HepG2 (cell line): ENCODE measurements around the gene AFAP1. TPM values are rescaled to one million over a fixed set of nuclear protein-coding genes. Genes with fewer than 3 reads are reported as not detected.

ENCODE experiments used
- ATAC-seq: fragments of 200-7000 bp; cut with Tn5 transposase; 3 replicates; pipeline ENCODE4 v1.9.1; 2020; ENCODE audit warnings: mild to moderate bottlenecking, moderate library complexity
- BruUV-seq: library from RNA; stranded (reverse); fragments of 400-500 nt; replicated peaks from 2 replicates; lab custom pipeline; 2021; lab: Mats Ljungman, UMichigan
- CTCF ChIA-PET: fragments of 300-600 bp; formaldehyde crosslinking; extraction: SDS; loops from one replicate; lab custom pipeline; 2021; ENCODE audit warnings: low total read pairs, inconsistent platforms, low intra/inter-chr PET ratio; lab: Yijun Ruan, JAX
- POLR2A ChIA-PET: fragments of 350-600 bp; sonication (Branson Sonifier 250); formaldehyde crosslinking; loops from one replicate; lab custom pipeline; 2020; ENCODE audit warnings: antibody characterized with exemption, inconsistent platforms; lab: Yijun Ruan, JAX
- DNase-seq: peaks from one replicate; pipeline ENCODE4 v3.0.0-alpha.2; 2015; ENCODE audit warnings: low spot score
- FAIRE-seq: peaks from 3 replicates; lab custom pipeline; 2011; peaks lifted over from hg19 to GRCh38; lab: Jason Lieb, UNC
- H2AFZ ChIP-seq: one replicate; pipeline ENCODE4 v1.6.1; 2011; ENCODE audit warnings: low read length, inconsistent platforms
- H3K27ac ChIP-seq: fragments of 300-600 bp; 3 replicates; pipeline ENCODE4 v1.8.0; 2011; ENCODE audit warnings: mixed run types, mild to moderate bottlenecking, mixed read lengths, low read length, inconsistent platforms; ENCODE audit not compliant: insufficient read depth; ENCODE audit errors: extremely low read length
- H3K27me3 ChIP-seq, 2 experiments: fragments of 200-600 bp in 1 of 2; 2 replicates in 1 of 2; 3 replicates in 1 of 2; pipeline versions ENCODE4 v1.6.0 to v1.8.0; 2011; ENCODE audit warnings: low read length in 2 of 2, mild to moderate bottlenecking in 2 of 2, moderate library complexity in 2 of 2, inconsistent platforms in 1 of 2; ENCODE audit not compliant: insufficient read depth in 2 of 2, control insufficient read depth in 1 of 2
- H3K36me3 ChIP-seq, 2 experiments: fragments of 200-600 bp in 1 of 2; replicated peaks in 1 of 2; 2 replicates in 1 of 2; 3 replicates in 1 of 2; pipeline versions ENCODE4 v1.5.1 to v1.8.0; 2011; ENCODE audit warnings: low read length in 2 of 2, inconsistent platforms in 1 of 2; ENCODE audit not compliant: insufficient read depth in 2 of 2, control insufficient read depth in 1 of 2
- H3K4me1 ChIP-seq: 2 replicates; pipeline ENCODE4 v1.5.1; 2012; ENCODE audit warnings: low read length, inconsistent platforms; ENCODE audit not compliant: insufficient read depth
- H3K4me2 ChIP-seq: 2 replicates; pipeline ENCODE4 v1.6.0; 2011; ENCODE audit warnings: low read depth, low read length, inconsistent platforms
- H3K4me3 ChIP-seq, 3 experiments: fragments of 200-600 bp in 1 of 3; sonication (generic), shearing (Covaris generic) in 1 of 3; replicated peaks in 1 of 3; 2 replicates each; pipeline ENCODE4 v1.5.1; 2011 to 2016; ENCODE audit warnings: low read length in 3 of 3, inconsistent platforms in 2 of 3, low read depth in 2 of 3, mild to moderate bottlenecking in 2 of 3, control low read depth in 1 of 3, mixed read lengths in 1 of 3; ENCODE audit not compliant: insufficient read depth in 1 of 3
- H3K79me2 ChIP-seq: one replicate; pipeline ENCODE4 v1.6.1; 2011; ENCODE audit warnings: low read length, inconsistent platforms; ENCODE audit not compliant: insufficient read depth
- H3K9ac ChIP-seq: 2 replicates; pipeline ENCODE4 v1.6.0; 2011; ENCODE audit warnings: mild to moderate bottlenecking, low read depth, low read length, inconsistent platforms; ENCODE audit not compliant: insufficient read depth
- H3K9me3 ChIP-seq: 2 replicates; pipeline ENCODE4 v1.5.1; 2012; ENCODE audit warnings: mild to moderate bottlenecking, low read length
- H4K20me1 ChIP-seq: 2 replicates; pipeline ENCODE4 v1.6.0; 2011; ENCODE audit warnings: inconsistent platforms, mild to moderate bottlenecking, low read length, moderate library complexity; ENCODE audit not compliant: insufficient read depth
- KDM3A ChIP-seq: IDR thresholded peaks from 2 replicates; pipeline ENCODE4 v1.6.1; 2018; ENCODE audit warnings: low read depth, missing compliant biosample characterization
- RAD21 ChIP-seq: fragments of 450-650 bp; formaldehyde crosslinking; IDR thresholded peaks from 2 replicates; pipeline ENCODE4 v1.5.0; 2020; ENCODE audit warnings: mild to moderate bottlenecking
- SMC3 ChIP-seq: IDR thresholded peaks from 2 replicates; pipeline ENCODE4 v1.6.1; 2011; ENCODE audit warnings: low read length, improper control_type of control experiment
- STAG1 ChIP-seq: sonication (generic); formaldehyde crosslinking; IDR thresholded peaks from 2 replicates; pipeline ENCODE4 v1.4.0; 2020; ENCODE audit warnings: missing genetic modification reagents
- ZNF740 ChIP-seq: sonication (generic); formaldehyde crosslinking; IDR thresholded peaks from 2 replicates; pipeline ENCODE4 v1.4.0; 2020; ENCODE audit warnings: missing genetic modification reagents
- ZNF761 ChIP-seq: sonication (generic); formaldehyde crosslinking; conservative IDR thresholded peaks from 2 replicates; pipeline ENCODE4 v1.4.0; 2020; ENCODE audit warnings: mild to moderate bottlenecking, missing genetic modification reagents
- WGBS: methylation state at CpG from one replicate; pipeline ENCODE4 v1.1.6; 2017; ENCODE audit warnings: low lambda C conversion rate; 5-methylcytosine and 5-hydroxymethylcytosine counted together
- in situ Hi-C: cut with HindIII; loops from 2 replicates; pipeline ENCODE4 v1.10.0; 2017; ENCODE audit warnings: low pct_unique_long_range_greater_than_20kb; ENCODE audit not compliant: extremely low pct_ligation_motif_present
- intact Hi-C: fragments of 100-400 bp; cut with micrococcal nuclease; formaldehyde crosslinking; loops from one replicate; pipeline ENCODE4 v1.10.0; 2022; ENCODE audit not compliant: unreplicated experiment
- polyA plus RNA-seq, 8 experiments: library from polyadenylated mRNA; depleted of rRNA in 3 of 8; stranded (reverse) in 7 of 8; unstranded in 1 of 8; fragments of >200 nt; fragmentation: Illumina TruSeq in 4 of 8; extraction: Trizol in 4 of 8; gene quantifications; 2 replicates each; pipeline versions ENCODE4 v1.2.1 to v1.2.3, GENCODE V29; 2011 to 2016; ENCODE audit warnings: low read depth in 4 of 8, missing spikeins in 1 of 8, mixed read lengths in 1 of 8; ENCODE audit not compliant: insufficient read depth in 1 of 8
- total RNA-seq, 5 experiments: library from RNA; depleted of rRNA; stranded (reverse); fragments of >200 nt; fragmentation: Illumina TruSeq; extraction: Trizol; gene quantifications; 2 replicates each; pipeline ENCODE4 v1.2.3, GENCODE V29; 2016; ENCODE audit warnings: low read depth in 1 of 5
- TF ChIP-seq, protein P1 (sequence below): sonication (generic); formaldehyde crosslinking; IDR thresholded peaks from 2 replicates; pipeline ENCODE4 v1.5.0; 2020; ENCODE audit warnings: mild to moderate bottlenecking, missing genetic modification reagents, moderate library complexity
- TF ChIP-seq, protein P2 (sequence below): sonication (generic); formaldehyde crosslinking; IDR thresholded peaks from 2 replicates; pipeline ENCODE4 v1.5.1; 2020; ENCODE audit warnings: mild to moderate bottlenecking, missing genetic modification reagents, moderate library complexity

AFAP1 gene
- total and polyA plus RNA-seq, 2 of the 13 experiments (the other 11 are each of a cell fraction or from before 2014, with no cell fraction given) = 2.5 TPM

DNA sequence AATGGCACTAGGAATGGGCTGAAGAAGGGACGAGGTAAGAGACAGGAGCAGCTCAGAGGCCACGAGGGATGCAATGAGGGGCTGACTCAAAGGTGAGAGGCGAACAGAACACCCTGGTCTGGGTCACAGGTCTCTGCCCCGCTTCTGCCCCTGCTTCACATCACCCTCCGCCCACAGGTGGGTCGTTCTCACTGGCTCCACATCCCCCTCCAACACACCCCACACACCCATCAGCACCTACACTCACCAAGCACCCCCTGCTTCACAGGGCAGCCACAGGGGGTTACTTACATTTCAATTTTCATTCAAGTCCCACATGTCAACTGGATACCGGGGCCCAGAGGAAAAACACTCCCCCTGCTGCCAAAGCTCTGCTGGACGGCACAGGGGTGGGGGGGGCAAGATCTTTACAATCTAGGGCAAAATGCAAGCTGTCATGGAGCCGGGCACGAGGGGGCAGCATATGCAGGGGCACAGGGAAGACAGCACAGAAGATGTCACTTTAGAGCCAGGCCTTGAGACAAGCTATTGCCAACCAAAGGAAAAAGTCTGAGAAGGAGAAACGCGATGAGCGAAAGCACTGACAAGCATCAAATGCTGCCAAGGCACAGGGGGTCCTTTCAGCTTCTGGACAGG, 94.0 kb downstream of the AFAP1 start:
- TF ChIP-seq RAD21 (peak; percentile 16; the same call in 1 of the 2 replicates), KDM3A (CRISPR knock-in tag) (no peak), ZNF761 (CRISPR knock-in tag) (no peak), STAG1 (CRISPR knock-in tag) (peak; percentile 55), SMC3 (peak; percentile 46; the same call in 1 of the 2 replicates), ZNF740 (CRISPR knock-in tag) (peak; percentile 92)
- TF ChIP-seq, protein P1, sequence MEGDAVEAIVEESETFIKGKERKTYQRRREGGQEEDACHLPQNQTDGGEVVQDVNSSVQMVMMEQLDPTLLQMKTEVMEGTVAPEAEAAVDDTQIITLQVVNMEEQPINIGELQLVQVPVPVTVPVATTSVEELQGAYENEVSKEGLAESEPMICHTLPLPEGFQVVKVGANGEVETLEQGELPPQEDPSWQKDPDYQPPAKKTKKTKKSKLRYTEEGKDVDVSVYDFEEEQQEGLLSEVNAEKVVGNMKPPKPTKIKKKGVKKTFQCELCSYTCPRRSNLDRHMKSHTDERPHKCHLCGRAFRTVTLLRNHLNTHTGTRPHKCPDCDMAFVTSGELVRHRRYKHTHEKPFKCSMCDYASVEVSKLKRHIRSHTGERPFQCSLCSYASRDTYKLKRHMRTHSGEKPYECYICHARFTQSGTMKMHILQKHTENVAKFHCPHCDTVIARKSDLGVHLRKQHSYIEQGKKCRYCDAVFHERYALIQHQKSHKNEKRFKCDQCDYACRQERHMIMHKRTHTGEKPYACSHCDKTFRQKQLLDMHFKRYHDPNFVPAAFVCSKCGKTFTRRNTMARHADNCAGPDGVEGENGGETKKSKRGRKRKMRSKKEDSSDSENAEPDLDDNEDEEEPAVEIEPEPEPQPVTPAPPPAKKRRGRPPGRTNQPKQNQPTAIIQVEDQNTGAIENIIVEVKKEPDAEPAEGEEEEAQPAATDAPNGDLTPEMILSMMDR (CRISPR knock-in tag) = peak; percentile 58
- TF ChIP-seq, protein P2, sequence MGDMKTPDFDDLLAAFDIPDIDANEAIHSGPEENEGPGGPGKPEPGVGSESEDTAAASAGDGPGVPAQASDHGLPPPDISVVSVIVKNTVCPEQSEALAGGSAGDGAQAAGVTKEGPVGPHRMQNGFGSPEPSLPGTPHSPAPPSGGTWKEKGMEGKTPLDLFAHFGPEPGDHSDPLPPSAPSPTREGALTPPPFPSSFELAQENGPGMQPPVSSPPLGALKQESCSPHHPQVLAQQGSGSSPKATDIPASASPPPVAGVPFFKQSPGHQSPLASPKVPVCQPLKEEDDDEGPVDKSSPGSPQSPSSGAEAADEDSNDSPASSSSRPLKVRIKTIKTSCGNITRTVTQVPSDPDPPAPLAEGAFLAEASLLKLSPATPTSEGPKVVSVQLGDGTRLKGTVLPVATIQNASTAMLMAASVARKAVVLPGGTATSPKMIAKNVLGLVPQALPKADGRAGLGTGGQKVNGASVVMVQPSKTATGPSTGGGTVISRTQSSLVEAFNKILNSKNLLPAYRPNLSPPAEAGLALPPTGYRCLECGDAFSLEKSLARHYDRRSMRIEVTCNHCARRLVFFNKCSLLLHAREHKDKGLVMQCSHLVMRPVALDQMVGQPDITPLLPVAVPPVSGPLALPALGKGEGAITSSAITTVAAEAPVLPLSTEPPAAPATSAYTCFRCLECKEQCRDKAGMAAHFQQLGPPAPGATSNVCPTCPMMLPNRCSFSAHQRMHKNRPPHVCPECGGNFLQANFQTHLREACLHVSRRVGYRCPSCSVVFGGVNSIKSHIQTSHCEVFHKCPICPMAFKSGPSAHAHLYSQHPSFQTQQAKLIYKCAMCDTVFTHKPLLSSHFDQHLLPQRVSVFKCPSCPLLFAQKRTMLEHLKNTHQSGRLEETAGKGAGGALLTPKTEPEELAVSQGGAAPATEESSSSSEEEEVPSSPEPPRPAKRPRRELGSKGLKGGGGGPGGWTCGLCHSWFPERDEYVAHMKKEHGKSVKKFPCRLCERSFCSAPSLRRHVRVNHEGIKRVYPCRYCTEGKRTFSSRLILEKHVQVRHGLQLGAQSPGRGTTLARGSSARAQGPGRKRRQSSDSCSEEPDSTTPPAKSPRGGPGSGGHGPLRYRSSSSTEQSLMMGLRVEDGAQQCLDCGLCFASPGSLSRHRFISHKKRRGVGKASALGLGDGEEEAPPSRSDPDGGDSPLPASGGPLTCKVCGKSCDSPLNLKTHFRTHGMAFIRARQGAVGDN (CRISPR knock-in tag) = 0 out of 2 replicates have a peak, but pooled peaks have one; percentile 9
- intact Hi-C loops = loop anchor here (1.0 kb wide), 1 partner anchor 84 kb away; no protein-coding TSS in a partner anchor
- CTCF ChIA-PET = interaction anchor here (0.7 to 0.8 kb wide), 2 partner anchors 84 to 142 kb away, joined by 3 read pairs; no protein-coding TSS in a partner anchor
- no peaks in the 10 kb centered on the region for H4K20me1 ChIP-seq
- ATAC-seq = peak; percentile 36
- H3K27me3 ChIP-seq = no peaks in the 10 kb centered on the region
- H2AFZ ChIP-seq = no peak overlapping the region
- FAIRE-seq = no peak
- in situ Hi-C loops = loop anchor here (5.0 kb wide), 1 partner anchor 43 kb away; no protein-coding TSS in a partner anchor
- no peaks in the 10 kb centered on the region for H3K79me2 ChIP-seq
- H3K4me2 ChIP-seq = no peak overlapping the region
- H3K4me1 ChIP-seq = peaks cover 11% of the 10 kb centered on the region
- no peaks in the 10 kb centered on the region for H3K9me3 ChIP-seq
- H3K27ac ChIP-seq = no peak overlapping the region
- no TSS peak for BruUV-seq
- POLR2A ChIA-PET = interaction anchor here (0.6 kb wide), 1 partner anchor 40 kb away, joined by 3 read pairs; no protein-coding TSS in a partner anchor
- no peak overlapping the region for H3K9ac ChIP-seq
- WGBS = 82% methylated on average over 13 of the region's 13 CpGs
- H3K4me3 ChIP-seq = no peak overlapping the region
- peak; percentile 19 for DNase-seq
- peaks cover 1 to 5% of the 10 kb centered on the region in 2 experiments; a peak in 2 of 5 replicates for H3K36me3 ChIP-seq
